Esophagus (tissue), 2 donors: ENCODE measurements around the gene SAP30BP. TPM values are rescaled to one million over a fixed set of nuclear protein-coding genes. Genes with fewer than 3 reads are reported as not detected.

ENCODE experiments used
- polyA plus RNA-seq, 2 donors: library from polyadenylated mRNA; stranded (reverse); fragments of 200-250 nt; gene quantifications; one replicate each; pipeline ENCODE4 v1.2.3, GENCODE V29; 2013
- donor health status: healthy with polysubstance abuse.
- donor health status: Bipolar disorder and iron deficiency.

SAP30BP gene
- polyA plus RNA-seq, 2 donors = 63.4 to 68.4 TPM

Other genes with a start within 250 kb of the SAP30BP start
- 10 to 100 TPM; 26.4 to 38.9 TPM for gene TMEM94, start 210.7 kb upstream of the SAP30BP start, polyA plus RNA-seq
- gene CASKIN2, start 151.8 kb upstream of the SAP30BP start, polyA plus RNA-seq = 10 to 100 TPM in 1 of 2 donors, 1 to 10 TPM in 1; 6.3 to 10.5 TPM
- 10 to 100 TPM; 25.1 to 31.5 TPM for gene TSEN54, start 150.8 kb upstream of the SAP30BP start, polyA plus RNA-seq
- 100 to 1,000 TPM in 1 of 2 donors, 10 to 100 TPM in 1; 71.6 to 139 TPM for gene LLGL2, start 141.6 kb upstream of the SAP30BP start, polyA plus RNA-seq
- 10 to 100 TPM; 27.8 to 89.5 TPM for gene MYO15B, start 79.5 kb upstream of the SAP30BP start, polyA plus RNA-seq
- 10 to 100 TPM; 33.9 to 37.3 TPM for gene SMIM5, start 33.9 kb upstream of the SAP30BP start, polyA plus RNA-seq
- 100 to 1,000 TPM in 1 of 2 donors, 10 to 100 TPM in 1; 46.9 to 136 TPM for gene RECQL5, start 184 bp upstream of the SAP30BP start, polyA plus RNA-seq
- 10 to 100 TPM; 48.4 to 63.2 TPM for gene ITGB4, start 54.1 kb downstream of the SAP30BP start, polyA plus RNA-seq
- 10 to 100 TPM; 27.9 to 29.5 TPM for gene GALK1, start 97.9 kb downstream of the SAP30BP start, polyA plus RNA-seq
- 10 to 100 TPM; 18.2 to 26.3 TPM for gene UNK, start 117.5 kb downstream of the SAP30BP start, polyA plus RNA-seq
- gene UNC13D, start 177.1 kb downstream of the SAP30BP start, polyA plus RNA-seq = 10 to 100 TPM; 21.0 to 22.4 TPM
- 10 to 100 TPM; 65.1 to 65.9 TPM for gene WBP2, start 188.0 kb downstream of the SAP30BP start, polyA plus RNA-seq
- gene TRIM47, start 211.2 kb downstream of the SAP30BP start, polyA plus RNA-seq = 10 to 100 TPM; 20.4 to 21.7 TPM
- gene TRIM65, start 229.6 kb downstream of the SAP30BP start, polyA plus RNA-seq = 10 to 100 TPM in 1 of 2 donors, 1 to 10 TPM in 1; 9.8 to 19.8 TPM
- 10 to 100 TPM; 51.7 to 65.8 TPM for gene MRPL38, start 237.5 kb downstream of the SAP30BP start, polyA plus RNA-seq